Colonic mucosa (tissue), 4 donors: ENCODE data around the gene SKA3. TPM values are rescaled to one million over a fixed set of nuclear protein-coding genes. Genes with fewer than 3 reads are reported as not detected.
A peak's percentile ranks its signal among the peaks of the same experiment; 100 is the strongest.
"Not testable (repeated sequence)": the region's sequence is repeated elsewhere in the genome, so short reads cannot be mapped to it uniquely, and the experiment has no call there.

Source experiments
- DNase-seq: peaks from one replicate; pipeline ENCODE4 v3.0.0-alpha.2; 2020
- H3K27ac ChIP-seq: fragments of 200-600 bp; one replicate; pipeline ENCODE4 v1.8.0; 2021
- H3K27me3 ChIP-seq: fragments of 200-600 bp; one replicate; pipeline ENCODE4 v1.8.0; 2021
- H3K36me3 ChIP-seq: fragments of 200-600 bp; one replicate; pipeline ENCODE4 v1.8.0; 2021
- H3K4me1 ChIP-seq: fragments of 200-600 bp; one replicate; pipeline ENCODE4 v1.8.0; 2021; ENCODE audit warnings: mild to moderate bottlenecking
- H3K4me3 ChIP-seq: fragments of 200-600 bp; one replicate; pipeline ENCODE4 v1.8.0; 2021
- H3K9ac ChIP-seq, 2 donors: one replicate each; pipeline ENCODE4 v1.7.0; 2013; ENCODE audit warnings: control low read depth in 2 of 2, low read depth in 2 of 2, low read length in 2 of 2
- H3K9me3 ChIP-seq: fragments of 200-600 bp; one replicate; pipeline ENCODE4 v1.8.0; 2021
- CTCF ChIP-seq: fragments of 200-600 bp; IDR thresholded peaks from one replicate; pipeline ENCODE4 v1.8.0; 2022; ENCODE audit warnings: antibody characterized with exemption, mild to moderate bottlenecking
- intact Hi-C: fragments of 100-400 bp; cut with DNase I; formaldehyde crosslinking; loops from one replicate; pipeline ENCODE4 v1.14.1; 2022
- total RNA-seq, 2 donors: library from RNA; stranded (reverse); fragmentation: NEBNext Ultra II Directional in 1 of 2; extraction: Animal tissue kit (Norgen Biotek cat#: 25700) in 1 of 2; gene quantifications; one replicate each; pipeline ENCODE4 v1.2.1, GENCODE V29; 2021
- donor health status: healthy.
- donor health status: DM: no; HTN: no; CAD: no.
- donor health status: DM: no; HTN: no; CAD: no.

SKA3 gene
- total RNA-seq, 2 donors from 2014 or later, result 6.2 to 18.1 TPM

GRCh38 chr13:21186410-21186809 is 10.1 kb upstream of the SKA3 start:
- H3K4me3 ChIP-seq, intact Hi-C loops, H3K27ac ChIP-seq, H3K36me3 ChIP-seq, H3K27me3 ChIP-seq, H3K4me1 ChIP-seq, H3K9ac ChIP-seq, H3K9me3 ChIP-seq, DNase-seq: not testable (repeated sequence)

- Histone ChIP-seq H3K36me3 (no peaks in the 10 kb centered on the region), H3K27ac (no peak overlapping the region), H3K4me3 (no peak overlapping the region), H3K9ac (no peak overlapping the region), H3K9me3 (no peaks in the 10 kb centered on the region), H3K4me1 (peaks cover 8% of the 10 kb centered on the region), H3K27me3 (no peaks in the 10 kb centered on the region)
- no peak for TF ChIP-seq CTCF
- intact Hi-C loops, result loop anchor here (5.0 kb wide), 1 partner anchor 239 kb away; no protein-coding TSS in a partner anchor
- DNase-seq, result no peak
These were observed 5.3 kb upstream of the SKA3 start for GRCh38 chr13:21181671-21182070.

DNA sequence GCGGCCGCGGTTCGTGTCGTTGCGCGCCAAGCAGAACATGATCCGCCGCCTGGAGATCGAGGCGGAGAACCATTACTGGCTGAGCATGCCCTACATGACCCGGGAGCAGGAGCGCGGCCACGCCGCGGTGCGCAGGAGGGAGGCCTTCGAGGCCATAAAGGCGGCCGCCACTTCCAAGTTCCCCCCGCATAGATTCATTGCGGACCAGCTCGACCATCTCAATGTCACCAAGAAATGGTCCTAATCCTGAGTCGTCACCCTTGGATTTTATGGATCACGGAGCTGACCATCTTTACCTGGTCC is 581 bp upstream of the SKA3 start:
- no peak for DNase-seq
- peak overlapping the region; percentile 80 to 97 for H3K9ac ChIP-seq
- no peak for TF ChIP-seq CTCF
- H3K27ac ChIP-seq, result peak overlapping the region; percentile 97
- H3K36me3 ChIP-seq, result no peaks in the 10 kb centered on the region
- peaks cover 8% of the 10 kb centered on the region for H3K4me1 ChIP-seq
- H3K9me3 ChIP-seq, result no peaks in the 10 kb centered on the region
- intact Hi-C loops, result no loop called here
- peak overlapping the region; percentile 90 for H3K4me3 ChIP-seq
- H3K27me3 ChIP-seq, result no peaks in the 10 kb centered on the region

GRCh38 chr13:21175656-21176214 is 617 bp downstream of the SKA3 start:
- H3K27ac ChIP-seq, result peak overlapping the region; percentile 97
- peak overlapping the region; percentile 90 for H3K4me3 ChIP-seq
- no peak for DNase-seq
- H3K27me3 ChIP-seq, result no peaks in the 10 kb centered on the region
- intact Hi-C loops, result no loop called here
- no peaks in the 10 kb centered on the region for H3K36me3 ChIP-seq
- H3K9me3 ChIP-seq, result no peaks in the 10 kb centered on the region
- peak overlapping the region; percentile 80 to 97 for H3K9ac ChIP-seq
- no peak for TF ChIP-seq CTCF
- peaks cover 8% of the 10 kb centered on the region for H3K4me1 ChIP-seq

DNA sequence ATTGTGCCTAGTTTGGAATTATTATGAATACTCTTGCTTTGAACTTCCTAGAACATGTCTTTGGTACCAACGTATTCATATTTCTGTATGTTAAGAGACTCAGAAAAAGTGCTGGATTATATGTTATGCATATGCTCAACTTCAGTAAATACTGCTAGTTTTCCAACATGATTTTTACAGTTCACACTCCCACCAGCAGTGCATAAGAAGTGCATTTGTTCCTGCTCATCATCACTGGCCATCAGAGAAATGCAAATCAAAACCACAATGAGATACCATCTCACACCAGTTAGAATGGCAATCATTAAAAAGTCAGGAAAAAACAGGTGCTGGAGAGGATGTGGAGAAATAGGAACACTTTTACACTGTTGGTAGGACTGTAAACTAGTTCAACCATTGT is 2.6 kb downstream of the SKA3 start:
- intact Hi-C loops, DNase-seq, H3K9me3 ChIP-seq, H3K36me3 ChIP-seq, H3K4me3 ChIP-seq, H3K27ac ChIP-seq, H3K4me1 ChIP-seq, H3K27me3 ChIP-seq, H3K9ac ChIP-seq: not testable (repeated sequence)

DNA sequence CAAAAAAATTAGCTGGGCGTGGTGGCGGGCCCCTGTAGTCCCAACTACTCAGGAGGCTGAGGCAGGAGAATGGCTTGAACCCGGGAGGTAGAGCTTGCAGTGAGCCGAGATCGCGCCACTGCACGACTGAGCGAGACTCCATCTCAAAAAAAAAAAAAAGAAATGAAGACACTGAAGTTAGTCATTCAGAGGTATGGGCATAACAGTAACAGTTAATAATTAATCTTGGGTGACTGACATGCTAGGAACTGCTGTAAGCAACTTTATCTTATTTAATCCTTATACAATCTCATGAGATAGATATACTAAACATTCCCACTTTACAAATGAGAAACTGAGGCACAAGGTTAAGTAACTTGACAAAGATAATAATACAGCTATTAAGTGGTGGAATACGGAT is 4.9 kb downstream of the SKA3 start:
- no peak overlapping the region for H3K9ac ChIP-seq
- H3K27ac ChIP-seq, result no peak overlapping the region
- no peak for DNase-seq
- H3K27me3 ChIP-seq, result no peaks in the 10 kb centered on the region
- H3K4me3 ChIP-seq, result no peak overlapping the region
- H3K9me3 ChIP-seq, result no peaks in the 10 kb centered on the region
- H3K36me3 ChIP-seq, result no peaks in the 10 kb centered on the region
- H3K4me1 ChIP-seq, result no peaks in the 10 kb centered on the region
- TF ChIP-seq CTCF, result no peak
- intact Hi-C loops, result no loop called here

- intact Hi-C loops, H3K4me3 ChIP-seq, H3K36me3 ChIP-seq, H3K27ac ChIP-seq, DNase-seq, H3K9me3 ChIP-seq, H3K9ac ChIP-seq, H3K27me3 ChIP-seq, H3K4me1 ChIP-seq: not testable (repeated sequence)
These were observed 10.7 kb downstream of the SKA3 start for GRCh38 chr13:21165606-21166005.
